Lung (tissue), 12 donors: ENCODE results near the gene ATP11A. TPM values are rescaled to one million over a fixed set of nuclear protein-coding genes. Genes with fewer than 3 reads are reported as not detected.

ENCODE experiments used
- ATAC-seq: fragments of 200-7000 bp; cut with Tn5 transposase; one replicate; pipeline ENCODE4 v1.9.1; 2020; ENCODE audit warnings: moderate number of reproducible peaks; ENCODE audit not compliant: insufficient read depth, low FRiP score
- DNase-seq, 3 donors: peaks; one replicate each; pipeline ENCODE4 v3.0.0-alpha.2; 2013 to 2017
- H3K27ac ChIP-seq, 2 donors: one replicate each; pipeline ENCODE4 v1.5.1; 2013; ENCODE audit warnings: mild to moderate bottlenecking in 2 of 2, moderate library complexity in 2 of 2, control low read depth in 1 of 2, inconsistent platforms in 1 of 2, low read depth in 1 of 2, low read length in 1 of 2
- H3K27me3 ChIP-seq, 3 donors: one replicate each; pipeline ENCODE4 v1.5.1; 2013; ENCODE audit warnings: low read length in 2 of 3; ENCODE audit not compliant: control insufficient read depth in 3 of 3, insufficient read depth in 3 of 3
- H3K36me3 ChIP-seq, 4 donors: one replicate each; pipeline ENCODE4 v1.5.1; 2013; ENCODE audit warnings: low read length in 4 of 4, mild to moderate bottlenecking in 1 of 4, moderate library complexity in 1 of 4; ENCODE audit not compliant: control insufficient read depth in 4 of 4, insufficient read depth in 4 of 4
- H3K4me1 ChIP-seq, 5 donors: one replicate each; pipeline ENCODE4 v1.5.1; 2013; ENCODE audit warnings: low read length in 5 of 5, mild to moderate bottlenecking in 2 of 5, moderate library complexity in 1 of 5; ENCODE audit not compliant: control insufficient read depth in 5 of 5, insufficient read depth in 5 of 5
- H3K4me3 ChIP-seq: one replicate; pipeline ENCODE4 v1.5.1; 2013; ENCODE audit warnings: mild to moderate bottlenecking, control low read depth, moderate library complexity
- H3K9ac ChIP-seq, 2 donors: one replicate each; pipeline ENCODE4 v1.5.1; 2013; ENCODE audit warnings: low read length in 2 of 2, control low read depth in 1 of 2; ENCODE audit not compliant: insufficient read depth in 1 of 2
- H3K9me3 ChIP-seq, 4 donors: one replicate each; pipeline ENCODE4 v1.5.1; 2013; ENCODE audit warnings: low read length in 3 of 4, mild to moderate bottlenecking in 1 of 4, moderate library complexity in 1 of 4; ENCODE audit not compliant: control insufficient read depth in 4 of 4, insufficient read depth in 3 of 4
- WGBS, 2 donors: extraction: QIAGEN DNeasy Blood & Tissue Kit; methylation state at CpG; one replicate each; pipeline ENCODE4 v1.1.7; 2013; 5-methylcytosine and 5-hydroxymethylcytosine counted together
- polyA plus RNA-seq, 2 donors: library from polyadenylated mRNA; stranded (reverse); fragments of 200-250 nt; gene quantifications; one replicate each; pipeline ENCODE4 v1.2.1, GENCODE V29; 2013
- total RNA-seq, 2 donors: library from RNA; depleted of rRNA in 1 of 2; stranded (reverse); fragments of >200 nt in 1 of 2; gene quantifications; one replicate each; pipeline ENCODE4 v1.2.1, GENCODE V29; 2014 to 2021
- TF ChIP-seq, protein P1 (sequence below): IDR thresholded peaks from 2 replicates; pipeline ENCODE4 v1.5.1; 2012; ENCODE audit warnings: mild to moderate bottlenecking; ENCODE audit errors: control extremely low read depth, extremely low read depth
- donor health status: control.
- donor health status: control.
- donor health status: Bipolar disorder and iron deficiency.
- donor health status: healthy.
- donor health status: DM: yes; HTN: yes; CAD: no.

ATP11A gene
- total and polyA plus RNA-seq, 4 donors, result 46.3 to 317 (median 162) TPM

- TF ChIP-seq, protein P1, sequence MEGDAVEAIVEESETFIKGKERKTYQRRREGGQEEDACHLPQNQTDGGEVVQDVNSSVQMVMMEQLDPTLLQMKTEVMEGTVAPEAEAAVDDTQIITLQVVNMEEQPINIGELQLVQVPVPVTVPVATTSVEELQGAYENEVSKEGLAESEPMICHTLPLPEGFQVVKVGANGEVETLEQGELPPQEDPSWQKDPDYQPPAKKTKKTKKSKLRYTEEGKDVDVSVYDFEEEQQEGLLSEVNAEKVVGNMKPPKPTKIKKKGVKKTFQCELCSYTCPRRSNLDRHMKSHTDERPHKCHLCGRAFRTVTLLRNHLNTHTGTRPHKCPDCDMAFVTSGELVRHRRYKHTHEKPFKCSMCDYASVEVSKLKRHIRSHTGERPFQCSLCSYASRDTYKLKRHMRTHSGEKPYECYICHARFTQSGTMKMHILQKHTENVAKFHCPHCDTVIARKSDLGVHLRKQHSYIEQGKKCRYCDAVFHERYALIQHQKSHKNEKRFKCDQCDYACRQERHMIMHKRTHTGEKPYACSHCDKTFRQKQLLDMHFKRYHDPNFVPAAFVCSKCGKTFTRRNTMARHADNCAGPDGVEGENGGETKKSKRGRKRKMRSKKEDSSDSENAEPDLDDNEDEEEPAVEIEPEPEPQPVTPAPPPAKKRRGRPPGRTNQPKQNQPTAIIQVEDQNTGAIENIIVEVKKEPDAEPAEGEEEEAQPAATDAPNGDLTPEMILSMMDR, result no peak
- Histone ChIP-seq H3K36me3 (peaks cover 0 to 2% (median 0%) of the 10 kb centered on the region in 4 donors), H3K9ac (peak overlapping the region in 1 of 2 donors; percentile 42), H3K27me3 (no peaks in the 10 kb centered on the region), H3K9me3 (peaks cover 0 to 6% (median 2%) of the 10 kb centered on the region in 4 donors), H3K4me1 (peaks cover 12 to 41% (median 23%) of the 10 kb centered on the region in 5 donors), H3K4me3 (no peak overlapping the region), H3K27ac (peak overlapping the region; percentile 24 to 49)
- DNase-seq, result no peak
- WGBS, 2 donors, result 67 to 79% methylated on average over 16 of the region's 16 CpGs
- no peak for ATAC-seq
Measured at GRCh38 chr13:112713517-112714253, 23.8 kb downstream of the ATP11A start.

DNA sequence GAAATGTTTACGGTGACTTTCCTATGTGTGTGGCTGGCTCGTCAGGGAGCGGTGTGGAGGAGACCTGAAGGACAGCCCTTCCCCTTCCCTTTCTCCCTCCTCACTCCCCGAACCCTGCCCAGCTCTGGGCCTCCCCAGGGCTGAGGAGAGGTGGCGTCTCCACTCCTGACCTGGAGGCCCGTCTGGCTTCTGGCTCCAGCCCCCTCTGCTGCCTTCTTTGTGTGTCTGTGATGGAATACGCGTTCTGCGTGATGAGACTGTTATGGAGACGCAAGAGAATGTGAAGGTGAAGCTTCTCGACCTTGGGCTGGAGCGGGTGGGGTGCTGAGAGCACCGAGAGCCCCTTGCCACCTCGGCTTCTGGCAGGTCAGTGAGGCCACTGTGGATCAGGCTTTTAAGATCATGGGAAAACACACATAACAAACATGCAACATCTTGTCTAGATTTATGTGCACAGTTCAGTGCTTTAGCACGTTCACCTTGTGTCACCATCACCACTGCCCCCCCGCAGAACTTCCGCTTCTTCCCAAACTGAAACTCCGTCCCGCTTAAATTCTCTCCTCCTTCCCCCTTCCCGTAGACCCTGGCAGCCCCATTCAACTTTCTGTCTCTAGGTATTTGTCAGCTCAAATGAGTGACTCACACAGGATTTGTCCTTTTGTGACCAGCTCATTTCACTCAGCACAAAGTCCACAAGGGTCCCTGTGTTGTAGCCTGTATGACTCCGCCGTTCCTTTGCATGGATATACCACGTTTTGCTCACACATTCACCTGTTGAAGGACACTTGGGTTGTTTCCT, 24.7 kb downstream of the ATP11A start:
- no peak overlapping the region for H3K9ac ChIP-seq
- peaks cover 0 to 6% (median 2%) of the 10 kb centered on the region in 4 donors for H3K9me3 ChIP-seq
- H3K27me3 ChIP-seq, result no peaks in the 10 kb centered on the region
- peak overlapping the region in 1 of 2 donors; percentile 49 for H3K27ac ChIP-seq
- H3K36me3 ChIP-seq, result peaks cover 0 to 2% (median 0%) of the 10 kb centered on the region in 4 donors
- no peak for ATAC-seq
- WGBS, 2 donors, result 86 to 88% methylated on average over 23 of the region's 23 CpGs
- TF ChIP-seq, protein P1, result no peak
- H3K4me3 ChIP-seq, result no peak overlapping the region
- H3K4me1 ChIP-seq, result peaks cover 12 to 38% (median 23%) of the 10 kb centered on the region in 5 donors
- DNase-seq, result peak in 1 of 3 donors; percentile 59

DNA sequence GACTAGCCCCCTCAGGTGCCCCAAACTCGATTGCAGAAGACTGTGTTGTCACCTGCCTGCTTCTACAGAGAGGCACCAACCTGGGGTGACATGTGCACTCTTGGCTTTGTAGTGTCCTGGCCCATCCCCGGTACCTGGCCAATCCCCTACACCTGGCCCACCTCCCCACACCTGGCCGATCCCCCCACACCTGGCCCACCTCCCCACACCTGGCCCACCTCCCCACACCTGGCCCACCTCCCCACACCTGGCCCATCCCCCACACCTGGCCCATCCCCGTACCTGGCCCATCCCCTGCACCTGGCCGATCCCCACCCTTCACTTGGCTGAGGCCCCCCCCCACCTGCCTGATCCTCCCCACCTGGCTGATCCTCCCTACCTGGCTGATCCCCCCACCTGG, 25.4 kb downstream of the ATP11A start:
- TF ChIP-seq, protein P1, result no peak
- Histone ChIP-seq H3K27ac (peak overlapping the region in 1 of 2 donors; percentile 23), H3K36me3 (peaks cover 0 to 2% (median 0%) of the 10 kb centered on the region in 4 donors), H3K27me3 (no peaks in the 10 kb centered on the region), H3K9me3 (peaks cover 0 to 6% (median 2%) of the 10 kb centered on the region in 4 donors), H3K9ac (no peak overlapping the region), H3K4me1 (peaks cover 12 to 32% (median 20%) of the 10 kb centered on the region in 5 donors), H3K4me3 (no peak overlapping the region)
- ATAC-seq, result no peak
- 71 to 72% methylated on average over 5 of the region's 5 CpGs for WGBS, 2 donors
- no peak for DNase-seq
